Uterus (tissue), 4 donors: ENCODE data around the gene CAMK1D. TPM values are rescaled to one million over a fixed set of nuclear protein-coding genes. Genes with fewer than 3 reads are reported as not detected.
"Not testable (repeated sequence)": the region's sequence is repeated elsewhere in the genome, so short reads cannot be mapped to it uniquely, and the experiment has no call there.

Experiments used
- DNase-seq, 2 donors: peaks; one replicate each; pipeline ENCODE4 v3.0.0-alpha.2; 2019 to 2020
- H3K27ac ChIP-seq, 2 donors: fragments of 200-600 bp; sonication (generic); 1 replicate in 1 of 2; 2 replicates in 1 of 2; pipeline ENCODE4 v1.5.1; 2016 to 2018
- H3K27me3 ChIP-seq, 2 donors: fragments of 200-600 bp; sonication (generic); one replicate each; pipeline ENCODE4 v1.5.1; 2018 to 2019; ENCODE audit warnings: control low read depth in 1 of 2
- H3K36me3 ChIP-seq, 2 donors: fragments of 200-600 bp; sonication (generic); one replicate each; pipeline ENCODE4 v1.5.1; 2019; ENCODE audit warnings: control low read depth in 1 of 2
- H3K4me1 ChIP-seq, 2 donors: fragments of 200-600 bp; sonication (generic); one replicate each; pipeline ENCODE4 v1.5.1; 2018 to 2019; ENCODE audit warnings: control low read depth in 1 of 2
- H3K4me3 ChIP-seq, 2 donors: fragments of 200-600 bp; sonication (generic); 1 replicate in 1 of 2; 2 replicates in 1 of 2; pipeline ENCODE4 v1.5.1; 2018 to 2019; ENCODE audit warnings: mild to moderate bottlenecking in 1 of 2
- H3K9me3 ChIP-seq, 2 donors: fragments of 200-600 bp; sonication (generic); one replicate each; pipeline ENCODE4 v1.5.1; 2019; ENCODE audit warnings: control low read depth in 1 of 2
- CTCF ChIP-seq, 4 experiments: fragments of 200-600 bp in 2 of 4; fragments of 450-650 bp in 2 of 4; sonication (generic) in 2 of 4; IDR thresholded peaks; one replicate each; pipeline ENCODE4 v1.5.1; 2016 to 2019; ENCODE audit warnings: antibody characterized with exemption in 4 of 4, mild to moderate bottlenecking in 2 of 4, moderate library complexity in 1 of 4
- POLR2A ChIP-seq, 2 donors: fragments of 450-650 bp; IDR thresholded peaks; one replicate each; pipeline ENCODE4 v1.6.1; 2016; ENCODE audit warnings: antibody characterized with exemption in 2 of 2, mild to moderate bottlenecking in 1 of 2, moderate library complexity in 1 of 2
- intact Hi-C: fragments of 100-400 bp; cut with DNase I; formaldehyde crosslinking; loops from one replicate; pipeline ENCODE4 v1.15.1; 2023; ENCODE audit warnings: low total_unique reads
- total RNA-seq, 4 donors: library from RNA; depleted of rRNA in 3 of 4; stranded (reverse); fragments of >200 nt in 3 of 4; gene quantifications; one replicate each; pipeline versions ENCODE4 v1.1.0 to v1.2.4, GENCODE V29; 2014 to 2023
- donor health status: DM: yes; HTN: yes; CAD: no.

Gene CAMK1D
- total RNA-seq, 4 donors from 2014 or later = 3.5 to 48.4 (median 10.8) TPM

- intact Hi-C loops = no loop called here
- Histone ChIP-seq H3K4me3 (no peak overlapping the region), H3K27me3 (no peaks in the 10 kb centered on the region), H3K36me3 (no peaks in the 10 kb centered on the region), H3K4me1 (no peaks in the 10 kb centered on the region), H3K9me3 (no peaks in the 10 kb centered on the region), H3K27ac (no peak overlapping the region)
- DNase-seq = no peak
- no peak for TF ChIP-seq POLR2A (IDR thresholded peaks at IDR 0.05)
- TF ChIP-seq CTCF (IDR thresholded peaks at IDR 0.05) = no peak
Observed at GRCh38 chr10:12491491-12491890, 142.1 kb downstream of the CAMK1D start.

GRCh38 chr10:12492016-12492415, 142.7 kb downstream of the CAMK1D start:
- H3K9me3 ChIP-seq = no peaks in the 10 kb centered on the region
- intact Hi-C loops = no loop called here
- H3K36me3 ChIP-seq = no peaks in the 10 kb centered on the region
- DNase-seq = no peak
- H3K27me3 ChIP-seq = no peaks in the 10 kb centered on the region
- H3K4me3 ChIP-seq = no peak overlapping the region
- no peak overlapping the region for H3K27ac ChIP-seq
- H3K4me1 ChIP-seq = no peaks in the 10 kb centered on the region
- TF ChIP-seq CTCF (IDR thresholded peaks at IDR 0.05) (no peak), POLR2A (IDR thresholded peaks at IDR 0.05) (no peak)

GRCh38 chr10:12497046-12497445, 147.7 kb downstream of the CAMK1D start:
- H3K36me3 ChIP-seq, H3K4me3 ChIP-seq, intact Hi-C loops, H3K27me3 ChIP-seq, H3K4me1 ChIP-seq, H3K27ac ChIP-seq, DNase-seq, H3K9me3 ChIP-seq: not testable (repeated sequence)

GRCh38 chr10:12499076-12499986, 150.0 kb downstream of the CAMK1D start:
- intact Hi-C loops = no loop called here
- TF ChIP-seq POLR2A (IDR thresholded peaks at IDR 0.05) (no peak), CTCF (IDR thresholded peaks at IDR 0.05) (no peak)

GRCh38 chr10:12500381-12501303, 151.3 kb downstream of the CAMK1D start:
- intact Hi-C loops = no loop called here

More at GRCh38 chr10:12499076-12499986, 150.0 kb downstream of the CAMK1D start:
- Histone ChIP-seq H3K9me3 (no peaks in the 10 kb centered on the region), H3K27me3 (no peaks in the 10 kb centered on the region), H3K27ac (peak overlapping the region in 1 of 2 donors; percentile 27), H3K4me3 (no peak overlapping the region), H3K4me1 (no peaks in the 10 kb centered on the region), H3K36me3 (no peaks in the 10 kb centered on the region)
- DNase-seq = peak in 1 of 2 donors; percentile 64

More at GRCh38 chr10:12500381-12501303, 151.3 kb downstream of the CAMK1D start:
- no peak overlapping the region for H3K4me3 ChIP-seq
- no peak for TF ChIP-seq POLR2A (IDR thresholded peaks at IDR 0.05)
- no peak for TF ChIP-seq CTCF (IDR thresholded peaks at IDR 0.05)
- no peak overlapping the region for H3K27ac ChIP-seq
- H3K9me3 ChIP-seq = no peaks in the 10 kb centered on the region
- H3K27me3 ChIP-seq = no peaks in the 10 kb centered on the region
- H3K4me1 ChIP-seq = no peaks in the 10 kb centered on the region
- no peaks in the 10 kb centered on the region for H3K36me3 ChIP-seq
- DNase-seq = no peak
